AG08395 (cell line): ENCODE results near the gene EFNB1.

Source experiments
- DNase-seq: peaks from one replicate; pipeline ENCODE4 v3.0.0; 2012; ENCODE audit warnings: mixed read lengths, low spot score

Gene EFNB1

DNA sequence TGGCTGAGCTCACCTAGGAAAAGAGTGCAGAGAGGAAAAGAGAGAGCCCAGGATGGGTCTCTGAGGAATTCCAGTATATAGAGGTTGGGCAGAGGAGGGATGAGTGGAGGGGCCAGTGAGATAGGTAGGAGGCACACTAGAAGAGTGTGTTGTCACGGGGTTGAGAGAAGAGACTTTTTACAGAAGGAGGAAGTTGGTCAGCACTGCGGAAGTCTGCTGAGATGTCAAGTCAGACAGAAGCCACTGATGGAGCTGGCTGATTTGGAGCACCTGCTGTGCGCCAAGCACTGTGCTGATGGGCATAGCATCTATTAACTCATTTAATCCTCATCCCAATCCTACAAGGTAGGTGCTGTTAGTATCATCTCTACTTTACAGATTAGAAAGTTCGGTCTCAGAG, 60.4 kb downstream of the EFNB1 start:
- no peak for DNase-seq
